ENCODE results near the gene ISM1.

The ISM1 gene

DNA sequence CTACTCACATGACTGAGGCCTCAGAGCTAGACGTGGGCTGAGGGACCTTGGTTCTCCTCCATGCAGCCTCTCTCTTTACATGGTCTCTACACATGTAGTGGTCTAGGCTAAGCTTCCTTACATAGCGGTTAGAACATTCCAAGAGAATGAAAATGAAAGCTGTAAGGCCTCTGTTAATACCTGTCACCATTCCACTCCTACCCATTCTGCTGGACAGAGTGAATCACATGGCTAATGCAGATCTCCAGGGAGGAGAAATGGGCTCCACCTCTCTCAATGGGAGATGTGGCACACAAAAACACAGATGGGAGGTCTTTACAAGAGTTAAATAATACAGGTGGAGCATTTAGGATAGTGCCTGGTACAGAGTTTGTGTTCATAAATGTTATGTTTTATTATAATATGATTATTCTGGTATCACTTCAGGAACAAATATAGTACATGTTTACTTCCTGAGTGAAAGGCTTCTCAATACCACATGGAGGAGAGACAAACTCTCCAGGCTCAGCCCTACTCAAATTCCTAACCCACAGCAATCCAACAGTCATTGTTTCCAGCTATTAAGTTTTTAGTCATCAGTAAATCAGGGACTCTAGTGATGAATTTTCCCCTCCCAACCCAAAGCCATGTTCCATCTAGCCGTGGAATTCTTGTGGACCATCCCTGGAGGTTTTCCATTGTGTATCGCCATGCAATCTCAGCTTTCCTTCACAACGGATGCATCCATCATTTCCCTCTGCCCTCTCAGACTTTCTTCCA, 57.9 kb downstream of the ISM1 start:
- in situ Hi-C loops (cut with HindIII; ENCODE audit: low sequenced_read_pairs): no loop called here

DNA sequence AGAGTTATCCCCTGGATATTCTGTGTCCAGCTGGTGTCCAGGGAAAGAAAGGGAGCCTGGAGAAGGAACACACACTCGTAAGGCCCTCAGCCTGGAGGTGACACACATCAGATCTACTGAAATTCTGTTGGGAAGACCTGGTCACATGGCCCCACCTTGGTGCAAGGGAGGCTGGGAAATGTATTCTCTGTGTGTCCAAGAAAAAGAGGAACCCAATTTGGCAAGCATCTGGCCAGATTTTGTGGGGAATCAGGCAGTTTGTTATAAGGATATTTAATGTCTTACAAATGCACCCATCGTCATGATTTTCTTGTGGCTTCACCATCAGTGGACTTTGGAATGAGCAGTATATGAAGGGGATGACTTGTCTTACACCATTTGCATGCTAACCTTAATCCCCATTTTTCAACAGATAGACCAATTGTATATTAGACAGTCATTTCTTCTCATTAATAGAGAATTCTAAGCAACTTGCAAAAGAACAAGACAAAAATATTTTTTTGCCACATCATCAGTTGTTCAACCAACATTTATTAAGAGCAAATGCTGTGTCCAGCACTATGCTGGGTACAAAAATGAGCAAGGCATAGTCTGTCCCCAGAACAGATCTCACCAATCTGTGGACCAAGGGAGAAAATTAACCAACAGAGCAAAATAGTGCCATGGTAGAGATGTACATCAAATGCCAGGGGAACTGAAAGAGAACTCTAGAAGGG, 59.7 kb downstream of the ISM1 start:
- in situ Hi-C loops (cut with HindIII; ENCODE audit: low sequenced_read_pairs): no loop called here

DNA sequence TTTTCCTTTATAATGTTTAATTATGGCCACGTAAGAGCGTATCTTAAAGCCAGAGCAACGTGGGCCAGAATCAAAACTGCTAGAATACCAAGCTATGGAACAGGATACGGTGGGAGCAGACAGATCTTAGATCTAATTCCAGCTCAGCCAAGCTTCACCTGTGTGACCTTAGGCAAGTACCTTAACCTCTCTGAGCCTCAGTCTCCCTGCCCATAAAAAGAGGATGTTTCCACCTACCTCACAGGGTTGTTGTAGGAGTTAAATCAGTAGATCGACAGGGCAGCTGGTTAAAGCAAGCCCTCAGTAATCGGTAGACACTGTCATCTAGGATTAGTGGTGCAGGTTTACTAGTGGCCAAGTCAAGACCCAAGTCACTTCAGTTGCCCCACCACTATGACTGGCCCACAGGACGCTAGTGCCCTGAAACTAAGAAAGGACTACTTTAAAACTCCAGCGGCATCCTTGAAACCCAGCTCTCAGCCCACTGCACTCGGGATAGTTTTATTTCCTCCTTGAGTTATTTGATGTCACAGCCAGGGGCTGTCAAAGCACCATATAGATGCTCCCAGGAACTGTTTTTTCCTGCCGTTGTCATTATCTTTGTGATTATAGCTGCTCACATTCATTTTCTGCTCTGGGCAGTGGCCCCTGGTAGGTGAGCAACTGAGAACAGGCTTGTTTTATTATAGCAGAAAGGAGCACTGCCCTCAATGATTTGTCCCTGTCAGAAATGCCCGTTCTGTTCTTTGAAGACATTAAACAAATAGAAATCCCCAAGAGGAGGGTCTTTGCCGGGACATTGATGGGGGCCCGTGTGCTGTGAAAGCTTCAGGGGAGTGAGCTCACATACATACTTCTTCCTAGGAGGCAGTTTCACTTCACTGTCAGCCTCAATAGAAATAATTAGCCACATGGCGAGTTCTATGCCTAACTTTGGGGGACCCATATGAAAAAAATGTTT, 63.1 kb downstream of the ISM1 start:
- in situ Hi-C loops (cut with HindIII; ENCODE audit: low sequenced_read_pairs): no loop called here

DNA sequence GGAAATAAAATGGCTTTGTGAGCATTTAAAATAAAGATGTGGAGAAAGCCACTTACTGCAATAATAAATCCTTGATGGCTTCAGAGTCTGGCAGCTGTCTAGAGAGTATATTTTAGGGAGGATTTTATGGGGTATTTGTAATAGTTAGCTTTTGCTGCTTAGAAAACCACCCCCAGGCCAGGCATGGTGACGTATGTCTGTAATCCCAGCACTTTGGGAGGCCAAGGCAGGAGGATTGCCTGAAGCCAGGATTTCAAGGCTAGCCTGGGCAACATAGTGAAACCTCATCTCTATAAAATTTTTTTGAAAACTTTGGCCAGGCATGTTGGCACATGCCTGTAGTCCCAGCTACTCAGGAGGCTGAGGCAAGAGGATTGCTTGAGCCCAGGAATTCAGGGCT, 63.8 kb downstream of the ISM1 start:
- in situ Hi-C loops (cut with HindIII; ENCODE audit: low sequenced_read_pairs): no loop called here

DNA sequence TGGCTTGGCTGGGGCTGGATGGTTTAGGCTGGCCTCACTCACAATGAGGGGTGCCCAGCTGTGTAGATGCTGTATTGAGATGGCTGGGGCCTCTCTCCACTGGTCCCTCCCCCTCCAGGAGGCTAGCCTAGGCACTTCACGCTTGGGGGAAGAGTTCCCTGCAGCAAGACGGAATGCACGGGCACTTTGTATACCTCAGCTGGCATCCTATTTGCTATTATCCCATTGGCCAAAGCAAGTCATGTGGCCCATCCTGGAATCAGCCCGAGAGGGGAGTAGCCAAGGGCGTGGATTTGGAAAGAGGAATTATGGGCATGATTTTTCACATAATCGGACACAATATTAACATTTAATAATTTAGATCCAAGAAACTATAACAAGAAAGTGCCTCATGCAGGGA, 64.3 kb downstream of the ISM1 start:
- in situ Hi-C loops (cut with HindIII; ENCODE audit: low sequenced_read_pairs): no loop called here

DNA sequence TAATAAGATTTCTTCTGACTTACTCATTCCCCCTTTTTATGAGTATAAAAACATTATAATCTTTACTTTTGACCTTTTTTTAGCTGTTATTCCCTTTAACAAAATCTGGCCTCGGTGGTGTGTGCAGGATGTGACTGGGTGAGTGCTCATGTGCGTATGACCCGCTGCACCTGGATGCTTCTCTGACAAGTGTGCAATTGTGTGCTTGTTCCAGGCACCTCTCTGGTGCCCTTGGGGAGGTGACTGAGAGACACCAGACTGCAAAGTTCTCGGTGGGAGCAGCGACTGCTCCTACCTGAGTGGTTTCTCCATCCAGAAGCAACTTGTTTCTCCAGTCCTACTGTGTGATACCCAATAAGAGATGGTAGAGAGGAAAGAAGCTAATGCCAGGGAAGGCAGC, 65.0 kb downstream of the ISM1 start:
- in situ Hi-C loops (cut with HindIII; ENCODE audit: low sequenced_read_pairs): no loop called here

DNA sequence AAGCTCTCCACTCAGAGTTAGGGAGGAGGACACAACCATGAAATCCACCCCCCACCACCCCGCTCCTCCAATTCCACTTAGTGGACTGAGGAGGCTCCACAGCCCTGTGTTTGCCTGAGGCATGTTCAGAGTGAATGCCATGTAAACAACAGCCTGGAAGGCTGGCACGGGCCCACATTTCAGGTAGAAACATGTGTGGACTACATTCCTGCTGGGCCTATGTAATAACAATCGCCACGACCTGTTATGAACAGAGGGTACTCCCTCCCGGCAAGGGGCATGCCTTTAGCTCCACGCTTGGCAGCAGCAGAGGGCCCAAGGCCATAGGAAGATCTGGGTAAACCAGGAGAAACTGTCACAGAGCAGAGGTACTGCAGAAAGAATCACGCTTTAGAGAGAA, 65.5 kb downstream of the ISM1 start:
- in situ Hi-C loops (cut with HindIII; ENCODE audit: low sequenced_read_pairs): no loop called here

DNA sequence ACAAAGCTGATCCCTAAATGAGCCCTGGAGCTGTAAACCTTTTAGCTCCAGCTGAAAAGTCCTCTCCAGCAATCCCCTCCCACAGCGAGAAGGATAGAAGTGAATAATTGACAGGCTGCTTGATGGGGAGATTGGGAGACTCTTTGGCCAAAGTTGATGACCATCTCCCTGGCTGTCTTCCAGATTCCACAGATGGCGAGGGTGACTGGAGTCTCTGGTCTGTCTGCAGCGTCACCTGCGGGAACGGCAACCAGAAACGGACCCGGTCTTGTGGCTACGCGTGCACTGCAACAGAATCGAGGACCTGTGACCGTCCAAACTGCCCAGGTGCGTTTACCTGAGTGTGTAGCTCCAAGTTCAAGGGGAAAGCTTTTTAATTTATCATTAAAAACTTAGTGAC, 67.3 kb downstream of the ISM1 start:
- in situ Hi-C loops (cut with HindIII; ENCODE audit: low sequenced_read_pairs): no loop called here

DNA sequence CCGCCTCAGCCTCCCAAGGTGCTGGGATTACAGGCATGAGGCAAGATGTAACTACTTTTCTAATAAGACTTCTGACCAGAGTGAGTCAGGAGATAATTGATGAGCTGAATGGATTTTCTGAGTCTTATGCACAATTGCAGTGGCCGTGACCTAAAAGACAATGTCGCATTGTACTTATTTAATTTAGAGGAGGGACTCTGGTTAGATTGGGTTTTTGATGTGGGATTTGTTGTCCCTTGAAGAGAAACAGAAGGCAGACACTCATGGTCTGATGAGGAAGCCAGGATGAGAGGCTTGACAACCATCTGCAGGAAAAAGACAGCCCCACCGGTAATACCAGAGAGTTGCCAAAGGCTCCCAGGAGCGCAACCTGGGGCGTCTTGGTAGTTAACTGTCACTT, 68.0 kb downstream of the ISM1 start:
- in situ Hi-C loops (cut with HindIII; ENCODE audit: low sequenced_read_pairs): no loop called here

DNA sequence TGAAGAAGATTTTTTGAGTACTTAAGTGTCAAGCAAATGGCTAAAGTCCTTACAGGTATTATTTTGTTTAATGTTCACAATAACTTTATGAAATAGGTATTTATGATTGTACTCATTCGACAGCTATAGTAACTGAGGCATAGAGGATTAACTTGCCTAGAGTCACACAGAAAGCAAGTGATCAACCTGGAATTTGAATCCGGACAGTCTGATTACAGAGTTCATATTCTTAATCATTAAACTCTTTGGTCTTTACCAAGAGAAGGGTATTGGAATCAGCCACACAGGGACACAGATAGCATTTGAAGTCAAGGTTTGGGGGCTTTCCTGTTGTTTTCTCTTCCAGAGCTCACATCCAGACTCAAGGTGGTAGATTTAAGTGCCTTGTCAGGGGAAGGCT, 69.7 kb downstream of the ISM1 start:
- in situ Hi-C loops (cut with HindIII; ENCODE audit: low sequenced_read_pairs): loop anchor here (5.0 kb wide), 1 partner anchor 48 kb away; no protein-coding TSS in a partner anchor

DNA sequence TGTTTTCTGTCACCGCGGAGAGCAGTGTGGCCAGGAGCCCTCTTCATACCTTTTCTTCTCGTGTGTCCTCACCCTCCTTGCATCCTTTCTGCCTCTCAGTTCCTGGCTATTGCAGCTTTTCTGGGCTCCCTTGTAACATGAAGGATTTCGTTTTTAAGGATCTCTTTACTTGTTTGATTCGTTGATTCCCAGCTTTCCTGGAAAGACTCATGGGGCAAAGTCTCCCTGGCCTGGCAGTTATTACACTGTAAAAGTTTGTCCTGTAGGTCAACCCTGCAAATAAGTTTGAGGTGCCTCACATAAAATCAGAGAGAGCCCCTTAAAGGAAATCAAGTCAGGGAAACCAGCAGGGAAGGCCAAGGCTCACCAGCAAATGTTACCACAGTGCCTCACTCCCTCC, 70.1 kb downstream of the ISM1 start:
- in situ Hi-C loops (cut with HindIII; ENCODE audit: low sequenced_read_pairs): loop anchor here (5.0 kb wide), 1 partner anchor 49 kb away; no protein-coding TSS in a partner anchor

DNA sequence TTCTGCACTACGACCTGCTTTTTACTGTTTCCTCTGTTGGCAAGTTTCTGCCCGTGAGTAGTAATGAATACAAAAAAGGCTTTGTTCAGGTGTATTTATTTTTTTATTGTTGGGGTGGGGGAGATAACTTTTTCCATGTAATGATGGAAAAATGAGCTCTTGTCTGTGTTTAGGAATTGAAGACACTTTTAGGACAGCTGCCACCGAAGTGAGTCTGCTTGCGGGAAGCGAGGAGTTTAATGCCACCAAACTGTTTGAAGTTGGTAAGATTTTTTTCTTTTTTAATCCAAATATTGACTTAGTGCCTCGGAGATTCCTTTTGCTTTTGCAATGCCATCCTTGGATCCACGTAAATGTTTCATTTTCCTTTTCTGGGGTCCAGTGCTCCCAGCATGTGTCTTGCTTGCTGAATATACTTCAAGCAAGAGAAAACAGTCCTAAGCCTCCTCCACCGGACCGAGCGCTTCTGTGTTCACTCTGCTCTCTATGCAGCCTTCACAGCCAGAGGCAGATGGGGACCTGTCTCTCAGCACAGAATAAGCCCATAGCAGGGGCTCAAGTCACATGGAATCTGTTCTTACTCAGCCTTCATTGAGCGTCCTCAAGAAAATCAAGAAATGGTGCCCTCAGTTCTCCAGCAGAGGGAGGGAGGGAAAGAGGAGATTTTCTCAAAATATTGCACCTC, 71.3 kb downstream of the ISM1 start:
- in situ Hi-C loops (cut with HindIII; ENCODE audit: low sequenced_read_pairs): loop anchor here (5.0 kb wide), 1 partner anchor 50 kb away; no protein-coding TSS in a partner anchor

DNA sequence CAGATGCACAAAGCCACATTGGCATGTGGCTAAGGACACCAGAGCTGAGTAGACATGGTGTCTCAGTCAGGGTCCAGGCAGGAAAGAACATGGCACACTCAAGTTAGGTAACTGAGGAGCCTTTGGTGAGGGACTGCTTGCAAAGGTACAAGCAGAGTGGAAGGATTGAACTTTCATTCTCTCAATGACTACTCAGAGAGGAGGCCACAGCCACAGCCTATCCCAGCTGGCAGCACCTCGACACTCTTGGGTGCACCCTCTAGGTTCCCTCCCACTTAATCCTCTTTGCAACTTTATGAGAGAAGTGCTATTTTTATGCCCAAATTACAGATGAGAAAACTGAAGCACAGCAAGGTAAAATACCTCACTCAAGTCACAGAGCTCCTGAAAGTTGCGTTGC, 73.4 kb downstream of the ISM1 start:
- in situ Hi-C loops (cut with HindIII; ENCODE audit: low sequenced_read_pairs): loop anchor here (5.0 kb wide), 1 partner anchor 52 kb away; no protein-coding TSS in a partner anchor

DNA sequence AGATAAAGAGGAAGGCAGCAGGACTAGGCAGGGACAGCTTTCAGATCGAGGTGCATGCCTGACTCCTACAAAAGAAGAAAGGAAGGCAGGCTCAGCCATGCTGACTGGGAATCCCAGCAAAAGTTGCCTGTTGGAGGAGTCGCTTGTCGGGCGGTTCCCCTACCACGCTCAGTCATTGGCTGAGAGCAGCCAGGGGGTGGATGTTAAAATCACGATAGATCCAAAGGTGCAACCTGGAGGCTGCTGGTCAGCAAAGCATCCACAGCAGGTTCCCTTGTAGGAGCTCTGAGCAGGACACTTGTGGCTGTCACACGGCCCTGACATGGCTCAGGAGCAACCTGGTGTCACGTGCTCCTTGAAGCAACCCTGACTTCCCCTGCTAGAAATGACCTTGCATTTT, 74.6 kb downstream of the ISM1 start:
- in situ Hi-C loops (cut with HindIII; ENCODE audit: low sequenced_read_pairs): no loop called here

DNA sequence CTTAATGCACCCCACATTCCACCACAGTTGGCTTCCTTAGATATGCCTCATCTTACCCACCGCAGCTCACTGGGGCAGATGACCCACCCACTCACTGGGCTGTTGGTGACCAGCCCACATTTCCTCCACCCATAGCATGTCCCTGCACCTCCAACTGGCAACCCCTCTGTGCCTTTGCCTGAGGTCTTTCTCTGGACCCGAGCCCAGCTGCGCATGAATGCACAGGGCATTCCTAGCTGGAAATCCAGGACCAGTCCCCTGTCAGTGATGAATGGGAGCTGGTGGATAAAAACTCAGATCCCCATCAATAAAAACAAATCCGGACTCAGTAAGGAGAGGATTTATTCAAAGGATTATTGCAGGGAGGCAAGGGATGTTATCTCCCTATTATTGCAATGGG, 75.0 kb downstream of the ISM1 start:
- in situ Hi-C loops (cut with HindIII; ENCODE audit: low sequenced_read_pairs): no loop called here

DNA sequence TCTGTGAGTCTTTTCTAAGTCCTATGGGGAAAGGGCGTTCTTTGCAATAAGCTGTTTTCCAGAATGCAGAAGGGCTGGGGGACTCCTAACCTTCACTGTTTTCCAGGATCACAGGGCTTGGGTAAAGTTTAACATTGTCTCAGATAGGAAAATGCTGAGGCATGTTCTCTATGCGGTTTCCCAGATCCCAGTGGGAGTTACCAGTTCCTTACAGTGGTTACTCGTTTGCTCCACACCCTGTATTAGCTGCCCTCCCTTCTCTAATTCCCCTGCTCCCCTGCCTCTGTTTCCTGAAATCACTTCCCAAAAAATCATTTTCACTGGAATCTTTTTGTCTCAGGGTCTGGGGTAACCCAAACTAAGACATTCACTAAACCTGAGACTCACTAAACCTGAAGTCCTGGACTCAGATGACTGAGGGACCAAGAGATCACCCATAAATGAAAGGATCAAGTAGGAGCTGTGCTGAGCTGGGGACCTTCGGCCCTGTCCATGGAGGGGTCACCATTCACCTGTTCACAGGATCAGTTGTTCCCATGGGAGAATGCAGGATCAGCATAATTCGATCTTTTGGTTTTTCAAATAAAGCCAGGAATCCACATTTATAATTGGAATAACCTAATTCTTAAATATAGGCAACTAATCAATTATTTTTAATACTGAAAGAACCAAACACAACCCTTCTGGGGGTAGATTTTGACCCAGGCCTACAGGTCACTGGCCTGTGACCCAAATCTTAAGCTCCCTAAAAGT, 76.2 kb downstream of the ISM1 start:
- in situ Hi-C loops (cut with HindIII; ENCODE audit: low sequenced_read_pairs): no loop called here

DNA sequence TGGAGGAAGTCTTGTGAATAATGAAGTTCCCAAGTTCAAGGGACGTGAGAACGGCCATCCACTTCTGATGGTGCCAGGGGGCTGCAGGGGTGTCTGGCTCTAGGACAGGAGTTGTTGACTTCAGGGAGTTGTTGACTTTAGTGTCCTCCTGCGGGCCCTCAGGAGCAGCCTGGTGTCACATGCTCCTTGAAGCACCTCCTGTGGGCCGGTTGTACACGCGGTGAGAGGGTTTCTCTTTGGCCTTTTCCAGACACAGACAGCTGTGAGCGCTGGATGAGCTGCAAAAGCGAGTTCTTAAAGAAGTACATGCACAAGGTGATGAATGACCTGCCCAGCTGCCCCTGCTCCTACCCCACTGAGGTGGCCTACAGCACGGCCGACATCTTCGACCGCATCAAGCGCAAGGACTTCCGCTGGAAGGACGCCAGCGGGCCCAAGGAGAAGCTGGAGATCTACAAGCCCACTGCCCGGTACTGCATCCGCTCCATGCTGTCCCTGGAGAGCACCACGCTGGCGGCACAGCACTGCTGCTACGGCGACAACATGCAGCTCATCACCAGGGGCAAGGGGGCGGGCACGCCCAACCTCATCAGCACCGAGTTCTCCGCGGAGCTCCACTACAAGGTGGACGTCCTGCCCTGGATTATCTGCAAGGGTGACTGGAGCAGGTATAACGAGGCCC, 77.8 kb downstream of the ISM1 start:
- in situ Hi-C loops (cut with HindIII; ENCODE audit: low sequenced_read_pairs): no loop called here

DNA sequence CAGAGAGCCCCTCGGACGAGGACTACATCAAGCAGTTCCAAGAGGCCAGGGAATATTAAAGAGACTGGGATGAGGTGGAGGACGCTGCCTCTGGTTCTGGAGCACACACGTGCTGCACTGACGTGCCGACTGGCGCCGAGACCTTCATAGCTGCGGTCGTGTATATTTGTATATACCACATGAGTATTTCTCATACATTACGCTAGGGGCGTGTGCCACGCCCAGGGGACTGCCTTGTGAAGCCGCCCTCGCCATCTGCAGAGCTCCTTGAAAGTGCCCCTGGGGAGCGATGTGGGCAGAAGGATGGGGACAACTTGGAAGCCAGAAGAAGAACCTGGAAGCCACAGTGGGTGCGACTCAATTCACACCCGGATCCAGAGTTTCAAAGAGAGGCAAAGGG, 78.3 kb downstream of the ISM1 start:
- in situ Hi-C loops (cut with HindIII; ENCODE audit: low sequenced_read_pairs): no loop called here

DNA sequence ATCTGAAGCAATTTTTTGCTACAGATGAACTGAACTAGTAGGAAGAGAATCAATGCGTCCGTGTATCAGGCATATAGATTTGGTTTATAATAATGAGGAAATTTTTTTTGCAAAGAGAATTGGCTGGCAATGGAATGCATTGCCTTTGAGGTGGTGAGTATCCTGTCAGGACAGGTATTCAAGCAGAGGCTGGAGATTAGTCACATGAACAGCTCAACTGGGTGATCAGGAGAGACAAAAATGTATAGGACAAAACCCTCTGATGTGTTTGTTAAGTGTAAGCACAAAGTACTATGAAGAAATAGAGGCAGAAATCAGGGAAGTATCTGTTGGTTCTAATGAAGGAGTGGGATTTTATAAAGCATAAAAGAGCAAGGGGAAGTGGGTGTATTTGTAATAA, 80.5 kb downstream of the ISM1 start:
- in situ Hi-C loops (cut with HindIII; ENCODE audit: low sequenced_read_pairs): no loop called here
